ENCODE measurements around the gene MAST2.
"Not testable (repeated sequence)": the region's sequence is repeated elsewhere in the genome, so short reads cannot be mapped to it uniquely, and the experiment has no call there.

MAST2 gene

GRCh38 chr1:46027788-46028573, 224.6 kb downstream of the MAST2 start:
- no peak for TF ChIP-seq ZNF274 (IDR thresholded peaks at IDR 0.05; ENCODE audit: low read depth, low read length)
- H3K4me3 ChIP-seq (ENCODE audit: low read length) = no peak overlapping the region

- H3K4me3 ChIP-seq (ENCODE audit: low read length) = no peak overlapping the region
Observed at GRCh38 chr1:46030074-46030870, 226.9 kb downstream of the MAST2 start.

GRCh38 chr1:46030876-46031660, 227.7 kb downstream of the MAST2 start:
- no peak for TF ChIP-seq ZNF274 (IDR thresholded peaks at IDR 0.05; ENCODE audit: low read depth, low read length)
- no peak overlapping the region for H3K4me3 ChIP-seq (ENCODE audit: low read length)

More at GRCh38 chr1:46030074-46030870, 226.9 kb downstream of the MAST2 start:
- TF ChIP-seq ZNF274 (IDR thresholded peaks at IDR 0.05; ENCODE audit: low read depth, low read length) = no peak

- no peak overlapping the region for H3K4me3 ChIP-seq (ENCODE audit: low read length)
- TF ChIP-seq ZNF274 (IDR thresholded peaks at IDR 0.05; ENCODE audit: low read depth, low read length) = no peak
Observed at GRCh38 chr1:46034601-46035516, 231.4 kb downstream of the MAST2 start.

- TF ChIP-seq ZNF274 (IDR thresholded peaks at IDR 0.05; ENCODE audit: low read depth, low read length) = no peak
- H3K4me3 ChIP-seq (ENCODE audit: low read length) = no peak overlapping the region
Observed at GRCh38 chr1:46036894-46037839, 233.8 kb downstream of the MAST2 start.

- no peak overlapping the region for H3K4me3 ChIP-seq (ENCODE audit: low read length)
- TF ChIP-seq ZNF274 (IDR thresholded peaks at IDR 0.05; ENCODE audit: low read depth, low read length) = no peak
Observed at GRCh38 chr1:46039571-46040052, 236.2 kb downstream of the MAST2 start.

GRCh38 chr1:46041551-46041950, 238.1 kb downstream of the MAST2 start:
- no peak for TF ChIP-seq ZNF274 (IDR thresholded peaks at IDR 0.05; ENCODE audit: low read depth, low read length)
- no peak overlapping the region; the same call in 1 of the 2 replicates for H3K4me3 ChIP-seq (ENCODE audit: low read length)

GRCh38 chr1:46041974-46042373, 238.6 kb downstream of the MAST2 start:
- H3K4me3 ChIP-seq (ENCODE audit: low read length) = no peak overlapping the region; the same call in 1 of the 2 replicates
- no peak for TF ChIP-seq ZNF274 (IDR thresholded peaks at IDR 0.05; ENCODE audit: low read depth, low read length)

GRCh38 chr1:46043458-46044017, 240.1 kb downstream of the MAST2 start:
- TF ChIP-seq ZNF274 (IDR thresholded peaks at IDR 0.05; ENCODE audit: low read depth, low read length) = no peak
- H3K4me3 ChIP-seq (ENCODE audit: low read length) = peak overlapping the region; percentile 29; the same call in 1 of the 2 replicates

GRCh38 chr1:46044116-46044515, 240.7 kb downstream of the MAST2 start:
- peak overlapping the region; percentile 16; the same call in 1 of the 2 replicates for H3K4me3 ChIP-seq (ENCODE audit: low read length)
- no peak for TF ChIP-seq ZNF274 (IDR thresholded peaks at IDR 0.05; ENCODE audit: low read depth, low read length)

- H3K4me3 ChIP-seq (ENCODE audit: low read length) = no peak overlapping the region
- no peak for TF ChIP-seq ZNF274 (IDR thresholded peaks at IDR 0.05; ENCODE audit: low read depth, low read length)
Observed at GRCh38 chr1:46053734-46054133, 250.3 kb downstream of the MAST2 start.

- no peak for TF ChIP-seq ZNF274 (IDR thresholded peaks at IDR 0.05; ENCODE audit: low read depth, low read length)
- H3K4me3 ChIP-seq (ENCODE audit: low read length) = no peak overlapping the region
Observed at GRCh38 chr1:46056325-46056724, 252.9 kb downstream of the MAST2 start.

- H3K4me3 ChIP-seq (ENCODE audit: low read length) = not testable (repeated sequence)
Observed at GRCh38 chr1:46057215-46057614, 253.8 kb downstream of the MAST2 start.

Measured in GM08714 (cell line).